GM18873 (cell line): Measurements from ENCODE around the gene KRTAP10-5.
"Not testable (repeated sequence)": the region's sequence is repeated elsewhere in the genome, so short reads cannot be mapped to it uniquely, and the experiment has no call there.

Source experiments
- ATAC-seq: cut with Tn5 transposase; IDR thresholded peaks from one replicate; pipeline ENCODE4 v1.9.1; 2021; ENCODE audit warnings: mild to moderate bottlenecking, moderate library complexity, moderate number of reproducible peaks; ENCODE audit not compliant: unreplicated experiment, low FRiP score

Gene KRTAP10-5

DNA sequence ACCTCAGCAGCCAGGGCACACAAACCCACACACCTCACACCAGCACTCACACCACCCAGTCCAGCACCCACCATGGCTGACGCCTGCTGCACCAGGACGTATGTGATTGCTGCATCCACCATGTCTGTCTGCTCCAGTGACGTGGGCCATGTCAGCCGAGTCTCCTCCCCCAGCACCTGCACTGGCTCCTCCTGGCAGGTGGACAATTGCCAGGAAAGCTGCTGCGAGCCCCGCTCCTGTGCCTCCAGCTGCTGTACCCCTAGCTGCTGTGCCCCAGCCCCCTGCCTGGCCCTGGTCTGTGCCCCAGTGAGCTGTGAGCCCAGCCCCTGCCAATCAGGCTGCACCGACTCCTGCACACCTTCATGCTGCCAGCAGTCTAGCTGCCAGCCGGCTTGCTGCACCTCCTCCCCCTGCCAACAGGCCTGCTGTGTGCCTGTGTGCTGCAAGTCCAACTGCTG lies 31.7 kb upstream of the KRTAP10-5 start, which contains the start of gene KRTAP10-8:
Gene KRTAP10-8, plus strand, starts transcription at position 51 of the 458 bp plus-strand sequence. Its CDS starts 22 bp downstream, at position 73.
- ATAC-seq, result no peak

DNA sequence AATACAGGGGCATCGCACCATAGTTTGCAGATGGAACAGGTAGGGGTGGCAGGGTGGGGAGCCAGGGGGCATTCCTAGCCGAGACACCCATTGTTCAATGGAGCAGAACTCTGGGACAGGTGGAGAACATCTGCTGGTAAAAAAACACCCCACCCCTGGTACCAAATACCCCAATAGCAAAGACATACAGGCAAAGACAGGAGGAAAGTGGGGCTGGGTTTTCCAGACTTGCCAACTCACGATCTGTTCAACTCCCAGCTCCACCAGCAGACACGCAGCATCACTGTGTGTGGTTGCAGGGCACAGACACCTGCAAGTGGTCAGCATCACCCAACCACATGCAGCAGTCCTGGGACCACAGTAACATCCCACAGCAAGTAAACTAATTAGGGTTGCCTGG lies 31.1 kb upstream of the KRTAP10-5 start:
- ATAC-seq, result no peak

DNA sequence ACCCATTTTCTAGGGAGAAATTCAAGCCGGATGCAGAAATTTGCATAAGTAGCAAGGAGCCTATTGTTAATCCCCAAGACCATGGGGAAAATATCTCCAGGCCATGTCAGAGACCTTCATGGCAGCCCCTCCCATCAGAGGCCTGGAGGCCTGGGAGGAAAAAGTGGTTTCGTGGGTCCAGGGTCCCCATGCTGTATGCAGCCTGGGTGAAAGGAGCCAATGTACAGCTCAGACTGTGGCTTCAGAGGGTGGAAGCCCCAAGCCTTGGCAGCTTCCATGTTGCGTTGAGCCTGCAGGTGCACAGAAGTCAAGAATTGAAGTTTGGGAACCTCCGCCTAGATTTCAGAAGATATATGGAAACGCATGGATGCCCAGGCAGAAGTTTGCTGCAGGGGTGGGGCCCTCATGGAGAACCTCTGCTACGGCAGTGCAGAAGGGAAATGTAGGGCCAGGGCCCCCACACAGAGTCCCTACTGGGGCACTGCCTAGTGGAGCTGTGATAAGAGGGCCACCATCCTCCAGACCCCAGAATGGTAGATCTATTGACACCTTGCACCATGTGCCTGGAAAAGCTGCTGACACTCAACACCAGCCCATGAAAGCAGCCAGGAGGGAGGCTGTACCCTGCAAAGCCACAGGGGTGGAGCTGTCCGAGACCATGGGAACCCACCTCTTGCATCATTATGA lies 29.9 kb upstream of the KRTAP10-5 start:
- not testable (repeated sequence) for ATAC-seq

- no peak for ATAC-seq
These were observed 28.8 kb upstream of the KRTAP10-5 start for GRCh38 chr21:44609193-44609592.

DNA sequence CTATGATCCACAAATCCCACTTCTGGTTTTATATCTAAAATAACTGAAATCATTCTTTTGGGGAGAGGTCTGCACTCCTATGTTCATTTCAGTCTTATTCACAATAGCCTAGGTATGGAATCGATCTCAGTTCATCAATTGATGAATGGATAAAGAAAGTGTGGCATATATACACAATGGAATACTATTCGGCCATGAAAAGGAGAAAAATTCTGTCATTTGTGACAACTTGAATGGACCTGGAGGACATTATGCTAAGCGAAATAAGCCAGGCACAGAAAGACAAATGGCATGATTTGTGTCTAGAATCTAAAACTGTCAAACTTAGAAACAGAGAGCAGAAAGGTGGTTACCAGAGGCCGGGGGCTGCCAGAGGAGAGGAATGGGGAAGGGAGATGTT lies 26.1 kb upstream of the KRTAP10-5 start:
- no peak for ATAC-seq

- no peak for ATAC-seq
These were observed 23.5 kb upstream of the KRTAP10-5 start for GRCh38 chr21:44603911-44604310.

GRCh38 chr21:44603109-44603875 lies 22.9 kb upstream of the KRTAP10-5 start:
- ATAC-seq, result no peak

- no peak for ATAC-seq
These were observed 22.1 kb upstream of the KRTAP10-5 start for GRCh38 chr21:44602463-44602850.

- no peak for ATAC-seq
These were observed 21.4 kb upstream of the KRTAP10-5 start for GRCh38 chr21:44601596-44602462.

- ATAC-seq, result not testable (repeated sequence)
These were observed 20.7 kb upstream of the KRTAP10-5 start for GRCh38 chr21:44601091-44601490.

GRCh38 chr21:44600118-44600978 lies 19.9 kb upstream of the KRTAP10-5 start, which contains the start of gene KRTAP10-7:
Gene KRTAP10-7 (plus strand): TSS chr21:44600597. CDS start chr21:44600622, 25 bp downstream.
- ATAC-seq, result not testable (repeated sequence)

- no peak for ATAC-seq
These were observed 19.0 kb upstream of the KRTAP10-5 start for GRCh38 chr21:44599264-44600029.

DNA sequence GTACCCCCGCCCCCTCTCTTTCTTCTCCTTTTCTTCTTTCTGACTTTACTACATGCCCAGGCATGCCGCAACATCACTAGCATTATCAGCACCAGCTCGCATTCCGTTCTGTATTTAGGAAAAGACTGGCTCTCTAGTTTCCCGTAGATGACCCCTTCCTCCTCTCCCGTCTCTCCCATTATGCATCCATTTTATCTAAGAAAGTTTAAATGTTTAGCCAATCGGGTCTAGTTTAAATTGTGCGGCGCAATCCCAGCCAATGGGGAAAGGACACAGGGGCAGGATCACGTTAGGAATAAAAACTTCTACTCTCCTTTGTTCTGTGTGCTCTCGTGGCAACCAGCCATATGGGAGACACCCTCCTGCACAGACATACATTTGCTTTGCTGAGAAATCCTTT lies 17.7 kb upstream of the KRTAP10-5 start:
- no peak for ATAC-seq

- ATAC-seq, result no peak
These were observed 15.8 kb upstream of the KRTAP10-5 start for GRCh38 chr21:44596068-44596725.

DNA sequence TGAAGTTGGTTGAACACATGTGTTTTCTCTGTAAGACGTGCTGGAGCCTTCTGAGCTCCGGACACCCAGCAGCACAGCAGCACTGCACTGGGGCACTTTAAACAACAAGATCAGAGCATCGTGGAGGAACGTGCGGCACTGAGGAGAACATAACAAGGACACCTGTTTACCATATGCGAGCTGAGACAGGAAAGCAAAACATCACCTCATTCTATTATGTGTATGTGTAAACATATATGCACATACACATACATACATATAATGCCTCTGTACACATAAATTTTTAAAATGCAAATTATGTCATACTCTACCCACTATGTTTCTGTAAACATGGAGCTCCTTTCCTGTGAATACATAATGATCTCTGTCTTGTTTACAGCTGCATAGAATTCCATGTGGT lies 15.1 kb upstream of the KRTAP10-5 start:
- ATAC-seq, result no peak

DNA sequence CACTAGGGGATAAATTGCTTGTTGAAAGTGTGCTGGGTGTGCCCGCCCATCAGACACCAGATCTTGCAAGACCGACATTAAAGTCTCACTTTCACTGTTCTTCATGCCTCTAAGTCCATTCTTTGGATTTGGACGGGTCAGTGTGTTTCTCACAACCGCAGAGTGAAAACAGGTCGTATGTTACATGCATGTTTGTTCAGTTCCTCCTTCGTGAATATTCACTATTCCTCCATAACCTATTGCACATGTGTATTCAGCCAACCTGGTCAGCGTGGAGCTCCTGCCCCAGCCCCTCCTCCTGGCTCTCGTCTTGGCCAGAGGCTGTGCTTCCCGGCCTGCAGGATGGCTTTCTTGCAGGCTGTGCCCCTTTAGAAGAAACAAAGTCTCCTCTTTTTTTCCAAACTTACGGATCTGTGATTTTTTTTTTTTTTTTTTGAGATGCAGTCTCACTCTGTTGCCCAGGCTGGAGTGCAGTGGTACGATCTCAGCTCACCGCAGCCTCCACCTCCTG lies 14.1 kb upstream of the KRTAP10-5 start:
- no peak for ATAC-seq

- ATAC-seq, result no peak
These were observed 13.4 kb upstream of the KRTAP10-5 start for GRCh38 chr21:44593598-44594405.
